ENCODE measurements around the gene WDR5. TPM values are rescaled to one million over a fixed set of nuclear protein-coding genes. Genes with fewer than 3 reads are reported as not detected.
A peak's percentile ranks its signal among the peaks of the same experiment; 100 is the strongest.

The WDR5 gene
- total and polyA plus RNA-seq, 4 donors, result 15.7 to 27.3 (median 21.6) TPM

DNA sequence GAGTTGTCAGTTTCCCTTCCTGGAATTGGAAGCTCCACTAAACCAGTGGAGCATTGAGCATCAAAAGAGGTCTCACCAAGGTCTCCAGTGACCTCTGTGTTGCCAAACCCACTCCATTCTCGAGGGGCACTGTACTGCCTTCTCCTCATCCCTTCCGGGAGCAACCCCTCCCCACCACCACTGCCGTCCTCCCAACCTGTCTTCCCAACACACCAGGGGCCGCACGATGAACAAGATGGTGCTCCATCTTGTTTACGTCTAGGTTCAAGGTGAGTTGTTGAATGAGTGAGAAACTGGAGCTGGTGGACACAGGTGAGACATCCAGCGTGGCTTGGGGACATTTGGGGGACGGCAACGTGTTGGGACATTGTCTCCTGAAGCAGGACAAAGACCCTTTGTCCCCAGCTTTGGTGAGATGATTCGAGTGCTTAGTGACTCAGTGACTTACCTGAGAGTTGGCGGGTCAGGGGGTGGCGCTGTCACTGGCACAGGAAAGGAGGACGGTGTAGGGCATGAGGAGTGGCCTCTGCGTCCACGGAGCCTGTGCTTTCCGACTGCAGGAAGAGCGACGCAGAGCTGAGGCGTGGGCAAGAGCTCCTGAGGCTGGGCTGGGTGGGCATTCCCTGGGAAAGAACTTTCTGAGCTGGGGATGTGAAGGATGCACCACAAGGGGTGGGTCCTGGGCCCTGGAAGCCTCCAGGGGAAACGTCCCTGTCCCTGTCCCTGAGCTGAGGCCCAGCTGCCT is 73.3 kb downstream of the WDR5 start:
- Histone ChIP-seq H3K27me3 (ENCODE audit: control insufficient read depth in 3 of 3, insufficient read depth in 3 of 3, low read length in 2 of 3) (no peaks in the 10 kb centered on the region), H3K36me3 (ENCODE audit: control insufficient read depth in 4 of 4, insufficient read depth in 4 of 4, low read length in 4 of 4) (no peaks in the 10 kb centered on the region), H3K27ac (ENCODE audit: low read depth in 1 of 2, low read length in 1 of 2) (no peak overlapping the region), H3K4me3 (no peak overlapping the region), H3K4me1 (ENCODE audit: control insufficient read depth in 5 of 5, insufficient read depth in 5 of 5, low read length in 5 of 5) (peaks cover 0 to 41% (median 7%) of the 10 kb centered on the region in 5 donors), H3K9me3 (ENCODE audit: control insufficient read depth in 4 of 4, insufficient read depth in 3 of 4, low read length in 3 of 4) (peaks cover 0 to 4% (median 2%) of the 10 kb centered on the region in 4 donors), H3K9ac (ENCODE audit: insufficient read depth in 1 of 2, low read length in 2 of 2) (no peak overlapping the region)
- 93% methylated on average over 20 of the region's 20 CpGs for WGBS, 2 donors
- DNase-seq (peak in 1 of 3 donors; percentile 10), ATAC-seq (ENCODE audit: insufficient read depth, low FRiP score) (no peak)
- TF ChIP-seq, protein P1, sequence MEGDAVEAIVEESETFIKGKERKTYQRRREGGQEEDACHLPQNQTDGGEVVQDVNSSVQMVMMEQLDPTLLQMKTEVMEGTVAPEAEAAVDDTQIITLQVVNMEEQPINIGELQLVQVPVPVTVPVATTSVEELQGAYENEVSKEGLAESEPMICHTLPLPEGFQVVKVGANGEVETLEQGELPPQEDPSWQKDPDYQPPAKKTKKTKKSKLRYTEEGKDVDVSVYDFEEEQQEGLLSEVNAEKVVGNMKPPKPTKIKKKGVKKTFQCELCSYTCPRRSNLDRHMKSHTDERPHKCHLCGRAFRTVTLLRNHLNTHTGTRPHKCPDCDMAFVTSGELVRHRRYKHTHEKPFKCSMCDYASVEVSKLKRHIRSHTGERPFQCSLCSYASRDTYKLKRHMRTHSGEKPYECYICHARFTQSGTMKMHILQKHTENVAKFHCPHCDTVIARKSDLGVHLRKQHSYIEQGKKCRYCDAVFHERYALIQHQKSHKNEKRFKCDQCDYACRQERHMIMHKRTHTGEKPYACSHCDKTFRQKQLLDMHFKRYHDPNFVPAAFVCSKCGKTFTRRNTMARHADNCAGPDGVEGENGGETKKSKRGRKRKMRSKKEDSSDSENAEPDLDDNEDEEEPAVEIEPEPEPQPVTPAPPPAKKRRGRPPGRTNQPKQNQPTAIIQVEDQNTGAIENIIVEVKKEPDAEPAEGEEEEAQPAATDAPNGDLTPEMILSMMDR (IDR thresholded peaks at IDR 0.05; ENCODE audit: control extremely low read depth, extremely low read depth), result no peak

Small RNA genes lying within 50 kb of the gene (small RNA-seq; reads per million reads assigned to genes)
- gene RNU6ATAC (ENCODE audit: low replicate concordance), result 3.3 reads per million, percentile 93 among the genes with 10 or more reads in this experiment

Other genes with a start within 250 kb of the WDR5 start
- 10 to 100 TPM; 19.3 to 28.2 TPM for gene VAV2, start 143.8 kb upstream of the WDR5 start, total RNA-seq
- gene VAV2, start 143.8 kb upstream of the WDR5 start, polyA plus RNA-seq, result 10 to 100 TPM; 13.0 to 13.2 TPM
- 10 to 100 TPM; 20.7 TPM for gene BRD3OS, start 110.6 kb upstream of the WDR5 start, total RNA-seq
- gene BRD3OS, start 110.6 kb upstream of the WDR5 start, polyA plus RNA-seq, result 1 to 10 TPM; 7.1 to 9.1 TPM
- 10 to 100 TPM; 33.6 to 38.5 TPM for gene BRD3, start 68.1 kb upstream of the WDR5 start, total RNA-seq
- 10 to 100 TPM in 1 of 2 donors, 1 to 10 TPM in 1; 9.1 to 10.1 TPM for gene BRD3, start 68.1 kb upstream of the WDR5 start, polyA plus RNA-seq
- 10 to 100 TPM in 1 of 2 donors, not detected in 1; 95.6 TPM for gene RNU6ATAC, start 28.5 kb downstream of the WDR5 start, total RNA-seq
- not detected for gene RNU6ATAC, start 28.5 kb downstream of the WDR5 start, polyA plus RNA-seq
- 10 to 100 TPM; 24.2 to 85.2 TPM for gene RXRA, start 190.4 kb downstream of the WDR5 start, total RNA-seq
- gene RXRA, start 190.4 kb downstream of the WDR5 start, polyA plus RNA-seq, result 10 to 100 TPM; 45.5 to 58.9 TPM